GM21360 (cell line): Measurements from ENCODE around the gene MST1.
"Not testable (repeated sequence)": the region's sequence is repeated elsewhere in the genome, so short reads cannot be mapped to it uniquely, and the experiment has no call there.

Source experiments
- ATAC-seq: cut with Tn5 transposase; IDR thresholded peaks from one replicate; pipeline ENCODE4 v1.9.1; 2021; ENCODE audit warnings: mild to moderate bottlenecking, moderate library complexity; ENCODE audit not compliant: unreplicated experiment

The MST1 gene

DNA sequence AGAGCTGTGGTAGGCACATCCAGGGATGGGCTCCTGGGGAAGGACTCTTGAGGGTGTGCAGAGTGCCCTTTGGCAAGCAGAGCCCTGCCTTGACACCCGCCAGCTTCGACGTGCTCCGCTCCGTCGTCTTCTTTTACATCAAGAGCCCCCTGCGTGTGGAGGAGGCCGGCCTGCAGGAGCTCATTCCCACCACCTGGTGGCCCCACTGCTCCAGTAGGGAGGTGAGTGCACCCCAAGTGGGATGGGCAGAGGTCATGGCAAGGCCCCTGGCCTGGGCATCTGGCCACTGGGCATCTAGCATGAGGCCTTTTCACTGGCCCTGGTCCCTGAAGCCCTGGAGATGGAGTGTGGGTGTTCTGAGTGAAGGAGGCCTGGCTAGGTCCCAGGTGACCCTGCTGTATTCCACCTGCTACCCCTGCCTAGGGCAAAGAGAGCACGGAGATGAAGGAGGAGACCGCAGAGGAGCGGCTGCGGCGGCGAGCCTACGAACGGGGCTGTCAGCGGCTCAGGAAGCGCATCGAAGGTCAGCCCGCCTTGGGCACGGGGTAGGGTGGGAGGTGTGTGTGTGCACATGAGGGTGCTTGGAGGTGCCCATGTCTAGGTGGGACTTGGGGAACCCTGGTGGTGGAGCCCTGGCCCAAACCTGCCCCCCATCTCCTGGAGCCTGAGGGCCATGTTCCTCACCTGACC is 12.3 kb upstream of the MST1 start:
- ATAC-seq: no peak

- ATAC-seq: no peak
Observed at GRCh38 chr3:49700453-49701128, 11.3 kb upstream of the MST1 start.

GRCh38 chr3:49700014-49700413 is 10.7 kb upstream of the MST1 start:
- ATAC-seq: no peak

DNA sequence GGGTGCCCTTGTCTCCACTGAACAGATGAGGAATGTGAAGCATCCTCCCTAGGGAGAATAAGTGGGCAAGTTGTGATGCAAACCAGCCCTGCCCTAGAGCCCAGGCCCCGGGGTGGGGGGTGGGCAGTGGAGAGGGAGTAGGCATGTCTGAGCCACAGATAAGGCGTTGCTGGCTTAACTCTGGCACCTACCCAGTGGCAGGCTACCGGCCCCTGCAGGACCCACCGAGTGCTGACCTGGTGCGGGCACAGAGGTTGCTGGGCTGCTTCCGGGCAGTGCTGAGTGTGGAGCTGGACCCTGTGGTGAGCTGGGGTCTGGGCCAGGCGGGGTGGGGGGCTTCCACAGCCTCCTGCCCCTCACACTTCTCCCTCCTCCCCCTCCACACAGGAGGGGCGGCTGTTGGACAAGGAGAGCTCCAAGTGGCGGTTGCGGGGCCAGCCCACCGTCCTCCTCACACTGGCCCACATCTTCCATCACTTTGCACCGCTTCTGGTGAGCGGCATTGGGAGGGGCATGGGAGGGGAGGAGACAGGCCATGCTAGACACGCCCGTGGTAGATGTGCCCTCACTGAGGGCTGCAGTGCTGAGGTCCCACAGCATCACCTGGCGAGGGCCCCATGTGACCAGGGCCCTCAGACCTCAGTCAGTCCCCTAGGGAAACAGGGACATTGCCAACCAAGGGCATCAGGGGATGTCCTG is 10.2 kb upstream of the MST1 start:
- ATAC-seq: no peak

GRCh38 chr3:49695350-49696015 is 6.2 kb upstream of the MST1 start:
- not testable (repeated sequence) for ATAC-seq

GRCh38 chr3:49694409-49695070 is 5.3 kb upstream of the MST1 start:
- ATAC-seq: not testable (repeated sequence)

GRCh38 chr3:49691481-49691880 is 2.2 kb upstream of the MST1 start:
- not testable (repeated sequence) for ATAC-seq

GRCh38 chr3:49690856-49691255 is 1.6 kb upstream of the MST1 start:
- ATAC-seq: not testable (repeated sequence)

GRCh38 chr3:49689908-49690624 is 792 bp upstream of the MST1 start:
- ATAC-seq: not testable (repeated sequence)

- peak; percentile 6 for ATAC-seq
Observed at GRCh38 chr3:49688338-49689045, 782 bp downstream of the MST1 start.

DNA sequence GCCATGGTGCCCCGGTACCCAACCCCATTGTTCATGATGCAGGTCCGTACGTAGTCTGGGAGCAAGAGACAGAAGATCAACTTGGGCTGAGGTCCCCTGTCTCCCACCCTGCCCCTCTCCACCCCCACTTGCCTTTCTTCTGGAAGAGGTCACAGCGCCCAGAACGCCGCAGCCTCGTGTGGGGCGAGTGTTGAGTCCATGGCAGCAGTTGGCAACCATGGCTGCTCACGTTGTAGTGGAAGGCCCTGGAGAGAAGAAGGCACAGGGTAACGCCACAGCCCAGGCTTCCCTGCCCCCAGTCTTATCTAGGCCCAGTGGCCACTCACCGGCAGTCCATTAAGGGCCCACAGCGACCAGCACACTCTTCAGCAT is 1.9 kb downstream of the MST1 start:
- ATAC-seq: not testable (repeated sequence)

DNA sequence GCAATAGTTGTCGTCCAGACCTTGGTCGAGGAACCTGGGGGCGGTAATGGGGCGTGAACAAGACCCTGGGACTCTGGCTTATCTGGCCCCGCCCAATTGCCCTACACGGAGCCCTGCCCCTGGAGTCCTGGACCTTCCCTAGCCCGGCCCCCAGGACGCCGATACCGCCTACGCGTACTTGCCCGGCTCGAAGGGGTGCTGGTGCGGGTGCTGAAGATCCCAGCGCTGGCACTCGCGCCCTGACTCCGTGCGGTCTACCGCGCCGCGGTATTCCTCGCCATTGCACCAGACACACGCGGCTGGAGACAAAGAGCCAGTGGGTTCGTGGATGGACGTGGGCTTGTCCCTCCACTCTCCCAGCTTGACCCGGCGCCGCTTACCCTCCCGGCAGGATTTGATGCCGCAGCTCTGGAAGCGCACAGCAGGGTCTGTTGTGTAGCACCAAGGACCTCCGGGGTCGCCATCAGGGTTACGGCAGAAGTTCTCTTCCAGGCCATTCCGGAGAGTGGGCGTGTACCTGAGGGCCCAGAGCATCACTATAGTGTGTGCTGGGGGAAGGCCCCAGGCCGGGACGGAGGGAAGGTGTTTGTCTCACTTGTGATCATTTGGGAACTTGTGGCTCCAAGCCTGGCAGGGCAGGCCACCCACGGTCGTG is 2.4 kb downstream of the MST1 start:
- ATAC-seq: not testable (repeated sequence)

- not testable (repeated sequence) for ATAC-seq
Observed at GRCh38 chr3:49686346-49686745, 2.9 kb downstream of the MST1 start.

DNA sequence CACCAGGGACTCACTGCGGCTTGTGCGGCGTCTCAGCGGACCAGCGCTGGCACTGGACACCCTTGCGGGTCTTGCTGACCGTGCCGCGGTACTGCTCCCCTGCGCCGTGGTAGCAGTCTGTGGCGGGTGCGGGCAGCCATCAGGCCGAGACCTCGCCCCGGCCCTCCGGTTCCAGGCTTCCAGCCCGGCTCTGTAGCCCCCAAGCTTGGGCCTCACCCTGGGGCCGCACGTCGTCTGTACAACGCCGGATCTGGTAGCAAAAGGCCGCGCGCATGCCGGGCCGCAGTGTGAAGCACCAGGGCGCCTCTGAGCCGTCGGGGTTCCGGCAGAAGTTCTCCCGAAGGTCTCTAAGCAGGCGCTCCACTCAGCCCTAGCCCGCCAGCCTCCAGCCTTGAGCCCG is 3.4 kb downstream of the MST1 start:
- ATAC-seq: not testable (repeated sequence)

DNA sequence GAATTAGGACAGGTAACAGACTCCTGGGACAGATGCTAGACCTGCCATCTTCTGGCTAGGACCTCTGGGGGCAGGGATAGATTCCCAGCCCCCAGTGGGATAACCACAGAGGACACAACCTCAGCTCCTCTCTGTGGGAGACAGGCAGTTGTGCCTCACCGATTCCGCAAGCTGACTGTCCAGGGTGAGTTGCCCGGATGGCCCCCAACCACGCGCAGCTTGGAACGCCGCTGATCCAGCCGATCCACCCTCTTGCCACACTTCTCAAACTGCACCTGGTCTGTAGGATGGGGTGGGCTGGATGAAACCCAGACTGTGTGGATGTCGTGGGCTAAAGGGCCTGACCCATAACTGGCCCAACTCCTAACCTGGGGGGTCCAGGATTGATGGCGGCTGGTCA is 4.2 kb downstream of the MST1 start:
- not testable (repeated sequence) for ATAC-seq

GRCh38 chr3:49684453-49684852 is 4.8 kb downstream of the MST1 start:
- ATAC-seq: not testable (repeated sequence)

GRCh38 chr3:49683162-49683561 is 6.1 kb downstream of the MST1 start:
- ATAC-seq: no peak

GRCh38 chr3:49681543-49681942 is 7.7 kb downstream of the MST1 start:
- ATAC-seq: no peak

GRCh38 chr3:49681232-49681522 is 8.1 kb downstream of the MST1 start:
- no peak for ATAC-seq
